Stimulated activated CD4-positive, alpha-beta T cell treated with anti-CD3 and anti-CD28 coated beads, Interleukin-12 subunit alpha, Interleukin-12 subunit beta, amount 100 ng/mL, for 4 hours (primary cell): ENCODE data around the gene C4A.
"Not testable (repeated sequence)": the region's sequence is repeated elsewhere in the genome, so short reads cannot be mapped to it uniquely, and the experiment has no call there.

Experiments
- DNase-seq: peaks from one replicate; pipeline ENCODE4 v3.0.0-alpha.2; 2020

The C4A gene

DNA sequence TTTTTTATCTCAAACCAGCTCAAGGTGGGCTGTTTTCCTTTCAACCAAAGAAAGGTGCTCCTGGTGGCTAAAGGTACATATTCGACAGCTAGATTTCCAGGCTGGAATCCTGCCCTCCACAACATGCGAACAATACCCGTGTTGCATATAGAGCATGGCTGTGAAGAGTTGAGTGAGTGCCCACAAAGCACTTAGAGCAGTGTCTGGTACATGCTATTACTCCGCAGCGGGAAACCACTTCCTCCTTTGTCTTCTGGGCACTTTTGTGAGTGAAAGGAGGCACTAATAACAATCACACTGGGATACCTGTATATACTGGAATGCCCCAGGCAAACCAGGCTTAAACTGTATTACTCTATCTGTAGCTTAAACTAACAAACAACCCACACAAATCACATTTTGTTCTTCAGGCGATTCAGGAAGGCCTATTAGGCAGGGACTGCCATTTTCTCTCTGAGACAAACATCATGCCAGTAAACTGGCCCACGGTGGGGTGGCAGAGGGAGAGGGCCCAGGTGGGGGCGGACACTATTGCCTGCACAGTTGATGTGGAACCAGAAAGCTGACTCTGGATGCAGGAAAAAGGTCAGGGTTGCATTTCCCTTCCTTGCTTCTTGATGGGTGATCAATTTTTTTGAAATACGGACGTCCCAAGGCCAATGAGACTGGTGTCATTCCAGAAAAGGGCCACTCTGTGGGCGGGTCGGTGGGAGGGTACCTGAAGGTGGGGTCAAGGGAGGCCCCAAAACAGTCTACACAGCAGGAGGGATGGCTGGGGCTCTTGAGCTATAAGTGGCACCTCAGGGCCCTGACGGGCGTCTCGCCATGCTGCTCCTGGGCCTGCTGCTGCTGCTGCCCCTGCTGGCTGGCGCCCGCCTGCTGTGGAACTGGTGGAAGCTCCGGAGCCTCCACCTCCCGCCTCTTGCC is 56.0 kb downstream of the C4A start, which contains the start of gene CYP21A2:
TSS of gene CYP21A2 (plus strand) at position 818 of the 927 bp plus-strand sequence. CDS start at position 826, 8 bp downstream.
- DNase-seq: not testable (repeated sequence)

GRCh38 chr6:32038878-32039277 is 57.0 kb downstream of the C4A start:
- not testable (repeated sequence) for DNase-seq

DNA sequence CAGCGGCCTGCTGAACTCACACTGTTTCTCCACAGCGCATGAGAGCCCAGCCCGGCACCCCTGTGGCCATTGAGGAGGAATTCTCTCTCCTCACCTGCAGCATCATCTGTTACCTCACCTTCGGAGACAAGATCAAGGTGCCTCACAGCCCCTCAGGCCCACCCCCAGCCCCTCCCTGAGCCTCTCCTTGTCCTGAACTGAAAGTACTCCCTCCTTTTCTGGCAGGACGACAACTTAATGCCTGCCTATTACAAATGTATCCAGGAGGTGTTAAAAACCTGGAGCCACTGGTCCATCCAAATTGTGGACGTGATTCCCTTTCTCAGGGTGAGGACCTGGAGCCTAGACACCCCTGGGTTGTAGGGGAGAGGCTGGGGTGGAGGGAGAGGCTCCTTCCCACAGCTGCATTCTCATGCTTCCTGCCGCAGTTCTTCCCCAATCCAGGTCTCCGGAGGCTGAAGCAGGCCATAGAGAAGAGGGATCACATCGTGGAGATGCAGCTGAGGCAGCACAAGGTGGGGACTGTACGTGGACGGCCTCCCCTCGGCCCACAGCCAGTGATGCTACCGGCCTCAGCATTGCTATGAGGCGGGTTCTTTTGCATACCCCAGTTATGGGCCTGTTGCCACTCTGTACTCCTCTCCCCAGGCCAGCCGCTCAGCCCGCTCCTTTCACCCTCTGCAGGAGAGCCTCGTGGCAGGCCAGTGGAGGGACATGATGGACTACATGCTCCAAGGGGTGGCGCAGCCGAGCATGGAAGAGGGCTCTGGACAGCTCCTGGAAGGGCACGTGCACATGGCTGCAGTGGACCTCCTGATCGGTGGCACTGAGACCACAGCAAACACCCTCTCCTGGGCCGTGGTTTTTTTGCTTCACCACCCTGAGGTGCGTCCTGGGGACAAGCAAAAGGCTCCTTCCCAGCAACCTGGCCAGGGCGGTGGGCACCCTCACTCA is 57.7 kb downstream of the C4A start:
- not testable (repeated sequence) for DNase-seq

GRCh38 chr6:32040299-32041049 is 58.6 kb downstream of the C4A start:
- not testable (repeated sequence) for DNase-seq

DNA sequence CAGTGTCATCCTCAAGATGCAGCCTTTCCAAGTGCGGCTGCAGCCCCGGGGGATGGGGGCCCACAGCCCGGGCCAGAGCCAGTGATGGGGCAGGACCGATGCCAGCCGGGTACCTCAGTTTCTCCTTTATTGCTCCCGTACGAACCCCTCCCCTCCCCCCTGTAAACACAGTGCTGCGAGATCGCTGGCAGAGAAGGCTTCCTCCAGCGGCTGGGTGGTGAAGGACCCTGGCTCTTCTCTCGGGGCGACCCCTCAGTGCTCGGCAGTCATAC is 59.1 kb downstream of the C4A start:
- not testable (repeated sequence) for DNase-seq

DNA sequence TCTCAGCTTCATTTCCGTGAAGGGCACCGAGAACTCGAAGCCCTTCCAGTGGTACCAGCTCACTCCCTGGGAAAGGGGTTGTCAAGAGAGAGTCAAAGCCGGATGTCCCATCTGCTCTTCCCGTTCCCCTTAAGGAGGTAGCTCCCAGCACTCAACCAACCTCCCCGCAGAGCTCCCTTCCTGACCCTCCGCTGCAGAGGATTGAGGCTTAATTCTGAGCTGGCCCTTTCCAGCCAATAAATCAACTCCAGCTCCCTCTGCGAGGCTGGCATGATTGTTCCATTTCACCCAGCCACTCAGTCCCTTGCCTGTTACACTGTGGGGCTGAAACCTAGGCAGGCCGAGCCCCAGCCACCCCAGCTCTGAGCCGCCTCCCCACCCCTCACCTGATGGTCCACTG is 59.5 kb downstream of the C4A start:
- not testable (repeated sequence) for DNase-seq

- not testable (repeated sequence) for DNase-seq
These were observed 60.4 kb downstream of the C4A start for GRCh38 chr6:32042276-32042675.

DNA sequence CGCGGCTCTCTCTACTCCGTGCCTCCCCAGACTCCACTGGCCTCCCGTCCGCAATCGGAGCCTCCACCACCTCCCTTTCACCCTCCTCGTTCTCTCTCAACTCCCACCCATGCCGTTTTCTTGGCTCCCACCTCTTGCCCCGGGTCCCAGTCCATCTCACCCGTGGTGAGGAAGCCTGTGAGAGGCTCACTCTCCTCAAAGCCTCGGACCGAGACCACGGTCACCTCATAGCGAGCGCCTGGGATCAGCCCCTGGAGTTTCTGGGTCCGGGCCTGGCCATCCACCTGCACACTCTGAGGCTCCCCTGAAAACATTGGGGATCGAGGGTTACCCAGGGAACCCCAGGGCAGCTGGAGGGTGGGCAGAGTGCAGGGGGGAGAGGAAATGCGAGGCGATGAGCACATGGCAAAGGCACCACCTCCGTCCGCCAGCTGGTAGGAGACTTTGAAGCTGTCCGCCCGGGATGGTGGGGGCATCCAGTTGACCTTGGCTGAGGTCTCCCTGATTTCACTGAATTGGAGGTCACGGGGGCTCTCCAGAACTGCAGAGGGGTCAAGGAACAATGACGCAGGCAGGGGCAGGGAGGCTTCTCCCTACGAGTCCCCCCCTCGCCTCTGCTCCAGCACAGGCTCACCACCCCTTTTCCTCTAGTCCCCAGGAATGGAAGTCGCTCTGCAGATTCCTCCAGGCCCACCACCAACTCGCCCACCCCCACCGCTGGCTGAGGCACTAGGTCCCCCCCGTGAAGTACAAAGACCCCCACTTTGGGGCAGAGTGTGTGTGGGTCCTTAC is 61.9 kb downstream of the C4A start:
- not testable (repeated sequence) for DNase-seq

- not testable (repeated sequence) for DNase-seq
These were observed 63.1 kb downstream of the C4A start for GRCh38 chr6:32044916-32045315.

GRCh38 chr6:32045811-32046449 is 64.1 kb downstream of the C4A start:
- DNase-seq: no peak

DNA sequence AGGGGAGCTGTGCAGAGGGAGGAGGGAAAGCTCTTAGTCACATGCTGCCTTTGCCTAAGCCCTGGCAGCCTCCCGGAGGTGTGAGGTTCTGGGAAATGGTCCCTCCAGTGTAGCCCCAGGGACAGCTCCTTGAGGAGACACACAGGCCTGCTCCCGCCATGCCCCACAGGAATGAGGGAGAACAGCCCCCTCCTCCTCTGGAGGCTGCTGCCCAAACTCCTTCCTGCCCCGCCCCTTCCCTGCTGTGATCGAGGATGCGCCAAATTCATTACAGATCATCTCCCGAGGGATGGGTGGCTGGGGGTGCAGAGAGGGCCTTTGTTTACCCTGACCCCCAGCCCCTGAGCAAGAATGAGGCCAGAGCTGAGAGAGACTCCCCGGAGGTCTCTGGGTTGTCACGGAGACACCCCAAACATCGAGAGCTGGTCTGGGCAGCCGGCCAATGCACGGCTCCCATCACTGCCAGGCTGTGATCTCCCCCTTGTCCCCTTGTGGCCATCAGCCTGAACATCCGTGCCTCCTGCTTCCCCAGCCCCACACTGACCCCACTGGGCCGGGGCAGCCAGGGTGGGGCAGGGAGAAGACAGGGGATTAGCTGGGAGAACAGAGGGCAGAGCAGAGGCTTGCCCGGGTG is 64.7 kb downstream of the C4A start:
- DNase-seq: no peak

DNA sequence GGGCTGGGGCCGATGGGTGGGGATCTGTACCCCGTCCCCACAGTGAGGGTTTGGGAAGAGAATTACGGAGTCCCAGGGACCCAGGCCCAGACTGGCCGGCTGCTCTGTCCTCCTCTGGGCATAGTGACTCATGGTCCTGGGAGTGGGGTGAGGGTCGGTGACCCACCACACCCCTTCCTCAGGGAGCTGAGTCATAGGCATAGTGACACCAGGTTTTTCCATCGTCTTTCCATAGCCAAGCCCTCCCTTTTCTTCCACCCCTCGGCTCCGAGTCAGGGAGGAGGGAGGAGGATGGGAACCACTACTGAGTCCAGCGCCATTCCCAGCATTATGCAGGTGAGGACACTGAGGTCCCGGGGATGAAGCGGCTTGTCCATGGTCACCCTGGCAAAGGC is 65.2 kb downstream of the C4A start:
- no peak for DNase-seq

DNA sequence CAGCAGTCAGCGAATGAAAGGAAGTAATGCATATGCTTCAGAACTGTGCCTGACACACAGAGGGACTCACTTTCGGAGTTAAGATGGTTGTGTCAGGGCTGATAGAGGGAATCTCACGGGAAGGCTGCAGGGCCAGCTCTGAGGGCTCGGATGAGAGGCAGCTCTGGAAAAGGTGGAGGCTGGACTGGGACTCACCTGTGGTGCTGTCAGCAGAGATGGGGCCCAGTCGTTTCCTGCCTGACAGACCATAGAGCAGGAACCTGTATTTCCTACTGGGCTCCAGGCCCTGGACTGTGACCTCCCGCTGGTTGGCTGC is 65.6 kb downstream of the C4A start:
- no peak for DNase-seq

GRCh38 chr6:32047855-32048766 is 66.3 kb downstream of the C4A start:
- DNase-seq: peak; percentile 71

DNA sequence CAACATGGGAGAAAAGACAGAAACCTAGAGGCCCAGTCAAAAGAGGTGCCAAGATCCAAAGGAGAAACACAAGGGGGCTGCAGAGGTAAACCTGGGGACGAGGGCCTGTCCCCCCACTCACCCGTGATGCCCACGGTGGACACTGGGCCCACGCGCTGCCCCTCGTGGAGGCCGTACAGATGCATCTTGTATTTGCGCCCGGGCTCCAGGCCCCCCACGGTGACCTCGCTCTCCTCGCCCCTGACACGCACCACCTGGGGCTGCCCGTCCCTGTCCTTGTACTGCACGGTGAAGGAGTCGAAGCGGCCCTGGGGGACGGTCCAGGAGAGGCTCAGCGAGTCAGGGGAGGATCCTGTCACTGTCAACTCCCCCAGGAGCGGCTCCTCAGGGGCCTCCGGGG is 67.3 kb downstream of the C4A start:
- not testable (repeated sequence) for DNase-seq

DNA sequence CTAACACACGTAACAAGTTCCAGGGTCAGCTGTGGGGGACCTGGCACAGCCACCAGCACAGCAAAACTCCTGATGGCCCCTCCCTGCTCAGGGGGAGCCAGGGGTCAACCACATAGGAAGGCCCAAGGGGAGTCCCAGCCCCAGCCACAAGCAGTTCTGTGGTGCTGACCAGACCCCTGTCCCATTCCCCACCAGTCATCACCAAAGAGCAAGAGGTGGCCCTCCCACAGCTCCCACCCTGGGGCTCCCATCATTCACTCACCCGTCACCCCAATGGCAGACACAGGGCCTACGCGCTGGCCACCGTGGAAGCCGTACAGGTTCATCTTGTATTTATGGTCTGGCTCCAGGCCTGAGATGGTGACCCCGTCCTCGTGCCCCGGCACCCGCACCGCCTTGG is 67.9 kb downstream of the C4A start:
- DNase-seq: not testable (repeated sequence)

- DNase-seq: no peak
These were observed 68.7 kb downstream of the C4A start for GRCh38 chr6:32050562-32050961.
